ENCODE results near the gene MGAT5. TPM values are rescaled to one million over a fixed set of nuclear protein-coding genes. Genes with fewer than 3 reads are reported as not detected.

Gene MGAT5
- total RNA-seq, 6 experiments from 2014 or later = 4.5 to 16.0 (median 10.0) TPM

GRCh38 chr2:134231301-134231964 lies 22.4 kb upstream of the MGAT5 start:
- ATAC-seq (no peak), DNase-seq (no peak)
- WGBS (ENCODE audit: insufficient coverage, low coverage, low lambda C conversion rate, missing lambda C conversion rate) = no CpG with 5 or more reads among the region's 3 CpGs
- no peak overlapping the region for H3K27ac ChIP-seq
- intact Hi-C loops (cut with DNase I) = no loop called here
- peaks cover 0 to 4% (median 0%) of the 10 kb centered on the region in 4 donors for H3K4me1 ChIP-seq
- no peak for TF ChIP-seq CTCF (IDR thresholded peaks at IDR 0.05)
- TF ChIP-seq POLR2A (IDR thresholded peaks at IDR 0.05) = no peak
- H3K27me3 ChIP-seq = no peaks in the 10 kb centered on the region
- H3K4me3 ChIP-seq = no peak overlapping the region
- no peaks in the 10 kb centered on the region for H3K9me3 ChIP-seq
- no peaks in the 10 kb centered on the region for H3K36me3 ChIP-seq

GRCh38 chr2:134231965-134232340 lies 21.9 kb upstream of the MGAT5 start:
- ATAC-seq (no peak), DNase-seq (no peak)
- Histone ChIP-seq H3K27me3 (no peaks in the 10 kb centered on the region), H3K9me3 (no peaks in the 10 kb centered on the region), H3K27ac (no peak overlapping the region), H3K4me1 (peaks cover 0 to 4% (median 0%) of the 10 kb centered on the region in 4 donors), H3K36me3 (no peaks in the 10 kb centered on the region), H3K4me3 (no peak overlapping the region)
- intact Hi-C loops (cut with DNase I) = no loop called here
- TF ChIP-seq POLR2A (IDR thresholded peaks at IDR 0.05) = no peak
- no peak for TF ChIP-seq CTCF (IDR thresholded peaks at IDR 0.05)
- WGBS (ENCODE audit: insufficient coverage, low coverage, low lambda C conversion rate, missing lambda C conversion rate) = 92% methylated on average over 2 of the region's 2 CpGs

GRCh38 chr2:134232461-134232860 lies 21.4 kb upstream of the MGAT5 start:
- H3K27ac ChIP-seq = no peak overlapping the region
- H3K9me3 ChIP-seq = no peaks in the 10 kb centered on the region
- H3K27me3 ChIP-seq = no peaks in the 10 kb centered on the region
- intact Hi-C loops (cut with DNase I) = no loop called here
- no peaks in the 10 kb centered on the region for H3K36me3 ChIP-seq
- H3K4me1 ChIP-seq = peaks cover 0 to 4% (median 0%) of the 10 kb centered on the region in 4 donors
- TF ChIP-seq POLR2A (IDR thresholded peaks at IDR 0.05) (no peak), CTCF (IDR thresholded peaks at IDR 0.05) (no peak)
- DNase-seq (no peak), ATAC-seq (peak in 1 of 4 donors; percentile 30)
- 57% methylated on average over 1 of the region's 1 CpG for WGBS (ENCODE audit: insufficient coverage, low coverage, low lambda C conversion rate, missing lambda C conversion rate)
- H3K4me3 ChIP-seq = no peak overlapping the region

- DNase-seq = no peak
- TF ChIP-seq CTCF (IDR thresholded peaks at IDR 0.05) (no peak), POLR2A (IDR thresholded peaks at IDR 0.05) (no peak)
- Histone ChIP-seq H3K4me1 (peaks cover 0 to 4% (median 0%) of the 10 kb centered on the region in 4 donors), H3K9me3 (no peaks in the 10 kb centered on the region), H3K4me3 (no peak overlapping the region), H3K27me3 (no peaks in the 10 kb centered on the region), H3K36me3 (no peaks in the 10 kb centered on the region), H3K27ac (no peak overlapping the region)
- intact Hi-C loops (cut with DNase I) = no loop called here
- peak; percentile 22 to 67 (median 36) for ATAC-seq
- 81% methylated on average over 2 of the region's 2 CpGs for WGBS (ENCODE audit: insufficient coverage, low coverage, low lambda C conversion rate, missing lambda C conversion rate)
These were observed 20.8 kb upstream of the MGAT5 start for GRCh38 chr2:134232868-134233727.
